Gastroesophageal sphincter (tissue), 3 donors: ENCODE results near the gene HOXA4.

Experiments
- POLR2AphosphoS5 ChIP-seq: sonication (generic); formaldehyde crosslinking; IDR thresholded peaks from one replicate; pipeline ENCODE4 v1.6.1; 2017; ENCODE audit warnings: antibody characterized with exemption
- TF ChIP-seq, protein P1 (sequence below), 4 experiments: fragments of 200-600 bp in 2 of 4; fragments of 450-650 bp in 2 of 4; sonication (generic) in 1 of 4; IDR thresholded peaks; one replicate each; pipeline ENCODE4 v1.5.1; 2017 to 2019; ENCODE audit warnings: antibody characterized with exemption in 4 of 4, mild to moderate bottlenecking in 2 of 4, moderate library complexity in 2 of 4

DNA sequence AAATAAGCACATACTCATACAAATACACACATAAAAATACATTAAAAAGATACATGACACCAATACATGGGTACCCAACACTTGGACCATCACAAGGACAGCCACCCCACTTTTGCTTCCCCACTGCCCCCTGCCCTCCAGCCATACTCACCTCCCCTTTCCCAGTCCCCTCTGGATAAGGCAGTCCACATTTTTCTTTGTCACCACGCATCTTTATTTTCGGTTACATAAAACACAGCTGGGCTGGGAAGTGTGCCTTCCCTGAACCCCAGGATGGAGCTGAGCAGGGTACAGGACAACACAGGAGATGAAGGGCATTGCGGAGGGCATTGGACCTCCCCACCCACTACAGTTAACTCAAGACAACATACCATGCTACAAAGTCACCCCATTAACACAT, 23.0 kb upstream of the HOXA4 start:
- TF ChIP-seq, protein P1, sequence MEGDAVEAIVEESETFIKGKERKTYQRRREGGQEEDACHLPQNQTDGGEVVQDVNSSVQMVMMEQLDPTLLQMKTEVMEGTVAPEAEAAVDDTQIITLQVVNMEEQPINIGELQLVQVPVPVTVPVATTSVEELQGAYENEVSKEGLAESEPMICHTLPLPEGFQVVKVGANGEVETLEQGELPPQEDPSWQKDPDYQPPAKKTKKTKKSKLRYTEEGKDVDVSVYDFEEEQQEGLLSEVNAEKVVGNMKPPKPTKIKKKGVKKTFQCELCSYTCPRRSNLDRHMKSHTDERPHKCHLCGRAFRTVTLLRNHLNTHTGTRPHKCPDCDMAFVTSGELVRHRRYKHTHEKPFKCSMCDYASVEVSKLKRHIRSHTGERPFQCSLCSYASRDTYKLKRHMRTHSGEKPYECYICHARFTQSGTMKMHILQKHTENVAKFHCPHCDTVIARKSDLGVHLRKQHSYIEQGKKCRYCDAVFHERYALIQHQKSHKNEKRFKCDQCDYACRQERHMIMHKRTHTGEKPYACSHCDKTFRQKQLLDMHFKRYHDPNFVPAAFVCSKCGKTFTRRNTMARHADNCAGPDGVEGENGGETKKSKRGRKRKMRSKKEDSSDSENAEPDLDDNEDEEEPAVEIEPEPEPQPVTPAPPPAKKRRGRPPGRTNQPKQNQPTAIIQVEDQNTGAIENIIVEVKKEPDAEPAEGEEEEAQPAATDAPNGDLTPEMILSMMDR (IDR thresholded peaks at IDR 0.05): no peak
- TF ChIP-seq POLR2AphosphoS5: no peak
